Cardiac septum (tissue), 1 donor: ENCODE data around the gene LDAH. TPM values are rescaled to one million over a fixed set of nuclear protein-coding genes. Genes with fewer than 3 reads are reported as not detected.
"Not testable (repeated sequence)": the region's sequence is repeated elsewhere in the genome, so short reads cannot be mapped to it uniquely, and the experiment has no call there.

ENCODE experiments used
- DNase-seq: peaks from one replicate; pipeline ENCODE4 v3.0.0-alpha.2; 2020; ENCODE audit warnings: low spot score
- intact Hi-C: fragments of 100-400 bp; cut with DNase I; formaldehyde crosslinking; loops from one replicate; pipeline ENCODE4 v1.14.0; 2022
- total RNA-seq: library from RNA; stranded (reverse); fragmentation: NEBNext Ultra II Directional; extraction: Animal tissue kit (Norgen Biotek cat#: 25700); gene quantifications from one replicate; pipeline ENCODE4 v1.2.1, GENCODE V29; 2021
- donor health status: DM: no; HTN: no; CAD: no.

Gene LDAH
- total RNA-seq, 1 donor from 2014 or later = 6.8 TPM

- intact Hi-C loops = no loop called here
- DNase-seq = no peak
Observed at GRCh38 chr2:20728114-20728758, 94.7 kb downstream of the LDAH start.

GRCh38 chr2:20726913-20727312, 96.0 kb downstream of the LDAH start:
- DNase-seq = no peak
- intact Hi-C loops = no loop called here

DNA sequence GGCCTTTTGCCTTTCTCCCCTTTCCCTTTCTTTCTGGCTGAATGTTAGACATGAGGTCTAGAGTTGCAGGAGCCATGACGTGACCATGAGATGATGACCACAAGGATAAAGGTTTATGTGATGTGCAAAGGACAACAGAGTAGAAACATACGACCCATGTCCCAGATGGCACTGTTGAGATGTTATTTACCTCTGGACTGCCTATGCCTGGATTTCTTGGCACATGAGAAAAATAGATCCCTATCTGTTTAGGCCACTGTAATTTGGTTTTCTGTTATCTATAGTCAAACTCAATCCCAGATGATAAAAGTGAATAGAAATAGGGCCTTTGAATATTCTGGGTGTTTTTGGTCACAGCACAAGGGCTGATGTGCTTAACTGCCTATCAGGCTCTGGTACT, 97.1 kb downstream of the LDAH start:
- DNase-seq = no peak
- intact Hi-C loops = no loop called here

DNA sequence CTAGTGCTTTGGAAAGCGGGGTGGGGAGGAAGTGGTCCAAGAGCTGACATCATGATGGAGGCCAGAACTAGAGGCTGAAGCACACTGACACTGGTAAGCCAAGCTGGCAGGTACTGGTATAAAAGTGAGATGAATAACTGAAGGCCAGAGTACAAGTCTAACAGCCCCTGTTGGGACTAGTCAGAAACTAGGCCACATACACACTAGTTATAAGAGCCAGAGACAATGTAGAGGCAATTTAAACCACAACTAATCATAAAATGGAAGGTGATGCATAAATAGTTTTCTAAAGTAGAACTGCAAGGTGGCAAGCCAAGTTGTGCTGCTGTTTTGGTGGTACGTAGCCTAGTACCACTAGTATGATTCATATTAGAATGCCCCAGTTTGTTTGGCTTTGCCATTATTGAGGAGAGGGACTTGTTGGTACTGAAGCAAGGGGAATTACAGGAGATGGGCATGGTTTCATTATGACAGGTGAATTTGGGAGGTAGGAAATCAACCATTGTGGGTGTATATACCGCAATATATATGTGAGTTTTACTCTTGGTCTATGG, 98.3 kb downstream of the LDAH start:
- intact Hi-C loops = no loop called here
- no peak for DNase-seq

- no peak for DNase-seq
- intact Hi-C loops = no loop called here
Observed at GRCh38 chr2:20723543-20723942, 99.4 kb downstream of the LDAH start.

DNA sequence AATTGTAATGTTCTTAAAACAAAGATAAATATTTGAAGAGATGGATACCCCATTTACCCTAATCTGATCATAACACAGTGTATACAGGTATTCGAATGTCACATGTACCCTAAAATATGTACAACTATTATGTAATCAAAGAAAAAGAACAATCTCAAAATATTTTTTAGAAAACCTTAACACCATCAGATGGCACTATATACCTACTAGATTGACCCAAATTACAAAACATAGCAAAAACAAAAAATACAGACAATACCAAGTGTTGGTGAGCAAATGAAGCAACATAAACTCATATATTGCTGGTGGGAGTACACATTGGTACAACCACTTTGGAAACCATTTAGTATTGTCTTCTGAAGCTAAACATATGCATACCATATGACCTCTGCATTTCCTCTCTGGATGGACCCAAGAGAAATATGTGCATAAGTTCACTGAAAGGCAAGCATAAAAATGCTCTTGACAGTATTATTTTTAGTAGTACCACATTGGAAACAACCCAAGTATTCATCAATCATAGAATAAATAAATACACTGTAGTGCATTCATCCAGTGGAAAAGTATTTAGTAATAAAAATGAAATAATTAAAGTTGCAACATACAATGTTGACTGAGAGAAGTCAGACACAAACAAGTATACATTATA, 100.2 kb downstream of the LDAH start:
- intact Hi-C loops = no loop called here

DNA sequence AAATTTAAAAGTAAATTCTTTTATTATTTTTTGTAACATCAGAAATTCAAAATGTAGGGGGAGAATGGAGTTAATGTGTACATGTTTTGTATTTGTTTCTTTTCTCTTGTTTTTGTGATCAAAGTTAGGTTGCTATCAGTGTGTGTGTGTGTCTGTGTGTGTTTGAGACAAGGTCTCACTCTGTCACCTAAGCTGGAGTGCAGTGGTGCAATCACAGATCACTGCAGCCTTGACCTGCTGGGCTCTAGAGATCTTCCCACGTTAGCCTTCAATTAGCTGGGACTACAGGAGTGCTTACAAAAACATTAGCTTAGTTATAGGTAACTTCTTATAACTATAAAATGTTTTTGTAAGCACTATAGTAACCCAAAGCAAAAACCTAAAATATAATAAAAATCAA, 105.3 kb downstream of the LDAH start:
- no peak for DNase-seq

More for the DNA sequence above, 100.2 kb downstream of the LDAH start:
- no peak for DNase-seq

GRCh38 chr2:20716164-20716563, 106.7 kb downstream of the LDAH start:
- intact Hi-C loops, DNase-seq: not testable (repeated sequence)

More for the DNA sequence above, 105.3 kb downstream of the LDAH start:
- intact Hi-C loops = no loop called here

DNA sequence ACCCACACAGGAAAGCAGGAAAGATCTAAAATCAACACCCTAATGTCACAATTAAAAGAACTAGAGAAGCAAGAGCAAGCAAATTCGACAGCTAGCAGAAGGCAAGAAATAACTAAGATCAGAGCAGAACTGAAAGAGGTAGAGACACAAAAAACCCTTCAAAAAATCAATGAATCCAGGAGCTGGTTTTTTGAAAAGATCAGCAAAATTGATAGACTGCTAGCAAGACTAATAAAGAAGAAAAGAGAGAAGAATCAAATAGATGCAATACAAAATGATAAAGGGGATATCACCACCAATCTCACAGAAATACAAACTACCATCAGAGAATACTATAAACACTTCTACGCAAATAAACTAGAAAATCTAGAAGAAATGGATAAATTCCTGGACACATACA, 108.5 kb downstream of the LDAH start:
- DNase-seq, intact Hi-C loops: not testable (repeated sequence)

DNA sequence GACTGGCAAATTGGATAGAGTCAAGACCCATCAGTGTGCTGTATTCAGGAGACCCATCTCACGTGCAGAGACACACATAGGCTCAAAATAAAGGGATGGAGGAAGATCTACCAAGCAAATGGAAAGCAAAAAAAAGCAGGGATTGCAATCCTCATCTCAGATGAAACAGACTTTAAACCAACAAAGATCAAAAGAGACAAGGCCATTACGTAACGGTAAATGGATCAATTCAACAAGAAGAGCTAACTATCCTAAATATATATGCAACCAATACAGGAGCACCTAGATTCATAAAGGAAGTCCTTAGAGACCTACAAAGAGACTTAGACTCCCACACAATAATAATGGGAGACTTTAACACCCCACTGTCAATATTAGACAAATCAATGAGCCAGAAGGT, 109.3 kb downstream of the LDAH start:
- intact Hi-C loops = not testable (repeated sequence)

DNA sequence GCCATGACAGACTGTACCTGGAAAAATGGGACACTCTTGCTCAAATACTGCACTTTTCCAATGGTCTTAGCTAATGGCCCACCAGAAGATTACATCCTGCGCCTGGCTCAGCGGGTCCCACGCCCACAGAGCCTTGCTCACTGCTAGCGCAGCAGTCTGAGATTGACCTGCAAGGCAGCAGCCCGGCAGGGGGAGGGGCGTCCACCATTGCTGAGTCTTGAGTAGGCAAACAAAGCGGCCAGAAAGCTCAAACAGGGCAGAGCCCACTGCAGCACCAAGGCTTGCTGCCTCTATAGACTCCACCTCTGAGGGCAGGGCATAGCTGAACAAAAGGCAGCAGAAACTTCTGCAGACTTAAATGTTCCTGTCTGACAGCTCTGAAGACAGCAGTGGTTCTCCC, 111.3 kb downstream of the LDAH start:
- intact Hi-C loops, DNase-seq: not testable (repeated sequence)

More for the DNA sequence above, 109.3 kb downstream of the LDAH start:
- not testable (repeated sequence) for DNase-seq

- intact Hi-C loops = no loop called here
- DNase-seq = no peak
Observed at GRCh38 chr2:20707601-20708000, 115.3 kb downstream of the LDAH start.

- intact Hi-C loops = no loop called here
- DNase-seq = no peak
Observed at GRCh38 chr2:20706786-20707185, 116.1 kb downstream of the LDAH start.

DNA sequence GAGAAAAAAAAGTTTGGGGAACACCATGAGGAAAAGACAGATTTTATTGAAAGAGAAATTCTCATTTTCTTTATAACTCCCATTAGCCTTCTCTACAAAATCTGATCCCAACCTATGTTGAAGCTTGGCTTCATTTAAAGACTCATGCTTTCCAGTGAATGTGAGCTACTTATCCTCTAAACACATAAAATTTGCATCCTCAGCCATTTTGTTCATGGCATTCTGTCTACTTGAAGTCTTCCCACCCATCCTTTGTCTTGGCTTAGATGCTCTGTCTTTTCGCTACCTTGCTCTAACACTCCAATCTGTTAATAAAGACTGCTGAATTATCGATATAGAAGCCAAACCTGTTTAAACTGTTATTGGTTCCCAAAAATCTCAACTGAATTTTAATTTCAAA, 116.7 kb downstream of the LDAH start:
- intact Hi-C loops = no loop called here
- no peak for DNase-seq

DNA sequence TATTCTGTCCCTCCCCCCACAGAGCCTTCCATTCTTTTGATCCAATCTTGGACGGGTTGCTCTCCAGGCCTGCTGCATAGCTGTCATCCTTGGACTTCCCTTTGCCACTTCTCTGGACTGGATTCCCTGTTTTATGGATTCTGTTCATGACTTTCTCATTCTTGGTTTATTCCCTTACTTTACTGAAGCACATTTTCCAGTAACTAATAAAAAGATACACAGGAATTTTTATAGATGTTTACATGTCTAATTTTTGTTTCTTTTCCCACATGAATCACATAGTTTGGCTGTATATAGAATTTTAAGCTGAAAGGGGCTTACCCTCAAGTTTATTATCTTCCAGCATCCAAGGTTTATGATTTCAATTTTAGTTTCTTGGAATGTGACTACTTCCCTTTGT, 118.0 kb downstream of the LDAH start:
- DNase-seq = no peak
- intact Hi-C loops = no loop called here

DNA sequence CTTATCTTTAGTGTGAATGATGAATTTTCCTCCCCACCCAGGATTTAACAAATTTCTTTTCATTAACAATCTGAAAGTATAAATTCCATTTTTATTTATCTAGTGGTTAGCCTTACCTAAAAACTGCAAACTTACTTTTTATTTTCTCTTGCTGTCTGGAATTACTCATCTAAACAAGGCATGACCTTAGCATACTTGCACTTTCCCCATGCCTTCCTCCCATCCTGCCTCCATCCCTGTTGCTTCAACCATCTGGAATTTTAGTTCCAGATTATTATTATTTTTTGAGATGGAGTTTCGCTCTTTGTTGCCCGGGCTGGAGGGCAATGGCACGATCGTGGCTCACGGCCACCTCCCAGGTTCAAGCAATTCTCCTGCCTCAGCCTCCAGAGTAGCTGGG, 120.3 kb downstream of the LDAH start:
- no peak for DNase-seq
- intact Hi-C loops = no loop called here

DNA sequence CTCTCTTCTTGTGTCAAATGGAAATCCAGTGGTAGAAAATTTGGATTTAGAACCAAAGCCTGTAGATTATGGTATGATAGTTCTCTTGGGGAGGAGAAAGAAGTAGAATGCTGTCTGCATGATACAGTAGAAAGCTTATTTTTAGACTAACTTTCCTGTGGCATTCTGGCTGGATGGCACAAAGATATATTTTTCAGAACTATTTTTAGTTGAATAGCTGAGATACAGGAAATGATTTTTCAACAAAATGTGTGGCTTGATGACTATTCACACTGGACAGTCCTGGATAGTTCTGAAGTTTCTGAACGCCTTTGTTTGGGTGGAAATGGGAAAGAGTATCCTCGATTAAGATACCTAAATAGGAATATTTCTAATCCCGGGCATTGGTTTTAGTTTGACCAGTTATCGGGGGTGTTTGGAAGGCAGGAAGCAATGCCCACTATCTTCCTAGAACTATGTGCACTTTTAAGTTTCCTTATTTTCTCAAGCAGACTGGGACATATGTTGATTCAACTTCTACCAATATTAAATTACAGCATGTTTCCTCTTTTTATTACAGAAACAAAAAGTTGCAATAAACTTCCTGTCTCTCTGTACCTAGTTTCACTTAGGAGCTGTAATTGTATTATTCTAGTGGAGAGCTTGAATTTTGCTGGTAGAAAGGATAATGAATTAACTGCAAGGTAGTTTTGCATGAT, 123.8 kb downstream of the LDAH start:
- DNase-seq = no peak
- intact Hi-C loops = no loop called here

DNA sequence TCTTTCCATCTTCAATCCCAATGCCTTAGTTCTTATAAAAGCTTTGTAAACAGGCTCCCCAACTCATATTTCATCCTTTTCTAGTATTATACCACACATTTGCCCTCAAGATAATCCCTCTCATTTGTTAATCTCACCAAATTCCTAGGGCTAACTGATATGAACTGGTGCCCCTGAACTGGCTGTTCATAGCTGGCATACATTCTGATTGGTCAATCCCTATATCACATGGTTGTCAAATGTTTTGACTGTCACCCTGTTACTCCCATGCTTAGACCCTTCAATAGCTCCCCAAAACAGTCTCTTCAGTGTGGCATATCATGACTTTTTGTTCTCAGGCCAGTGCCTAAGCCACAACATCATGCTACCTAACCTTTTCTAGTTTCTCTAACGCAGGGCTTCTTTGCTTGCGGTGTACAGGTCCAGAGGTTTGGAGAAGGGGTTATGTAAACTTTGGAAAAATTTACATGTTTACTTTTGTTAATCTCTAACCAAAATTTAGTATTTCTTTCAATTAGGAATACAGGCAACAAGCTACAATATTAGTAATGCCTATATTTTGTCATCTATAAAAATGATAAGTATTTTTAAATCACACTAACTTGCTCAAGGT, 125.5 kb downstream of the LDAH start:
- intact Hi-C loops = no loop called here
- no peak for DNase-seq

DNA sequence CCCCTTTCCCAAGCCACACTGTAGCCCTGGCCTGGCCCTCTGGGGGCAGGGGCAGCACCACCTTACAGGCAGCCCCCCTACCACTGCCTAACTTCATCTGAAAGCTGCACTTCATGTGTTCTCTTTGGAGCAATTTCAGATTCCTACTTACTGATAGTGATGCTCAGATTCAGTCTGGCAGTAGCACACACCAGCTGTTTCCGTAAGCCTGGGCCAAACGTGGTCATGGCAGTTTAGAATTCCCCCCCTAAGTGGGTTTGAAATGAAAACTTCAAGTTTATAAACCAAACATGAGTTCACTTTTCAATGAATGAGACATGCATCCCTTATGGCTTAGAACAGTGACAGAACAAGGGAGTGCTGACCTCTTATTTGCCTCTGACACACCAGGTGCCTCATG, 126.5 kb downstream of the LDAH start:
- intact Hi-C loops = no loop called here
- DNase-seq = no peak

DNA sequence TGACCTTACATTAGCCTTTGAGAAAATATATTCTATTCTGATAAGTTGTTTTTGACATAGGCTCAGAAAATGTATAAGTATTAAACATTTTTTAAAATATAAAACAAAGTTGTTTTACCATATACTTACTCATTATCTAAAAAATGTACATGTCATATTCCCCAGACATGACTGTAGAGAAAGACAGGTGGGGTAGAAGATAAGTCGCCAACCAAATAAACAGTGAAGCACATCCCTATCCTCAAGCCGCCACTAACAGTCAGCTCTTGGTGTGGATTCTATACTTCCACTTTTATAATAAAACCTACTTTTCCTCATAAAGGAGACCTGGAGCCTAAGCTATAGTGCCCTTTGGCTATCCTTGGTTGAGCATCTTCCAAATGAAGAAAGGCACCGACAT, 129.6 kb downstream of the LDAH start:
- intact Hi-C loops = no loop called here
- no peak for DNase-seq
